OCI-LY3 (cell line): ENCODE results near the gene DGKB.

ENCODE experiments used
- EZH2phosphoT487 ChIP-seq: fragments of 200-600 bp; shearing (Covaris generic); IDR thresholded peaks from 2 replicates; pipeline ENCODE4 v1.6.1; 2018; ENCODE audit warnings: antibody characterized with exemption, mixed run types, low read depth
- TF ChIP-seq, protein P1 (sequence below): fragments of 200-600, 300-600 bp; sonication (generic); IDR thresholded peaks from 2 replicates; pipeline ENCODE4 v1.5.1; 2014; ENCODE audit warnings: antibody characterized with exemption, low read length, low read depth

DNA sequence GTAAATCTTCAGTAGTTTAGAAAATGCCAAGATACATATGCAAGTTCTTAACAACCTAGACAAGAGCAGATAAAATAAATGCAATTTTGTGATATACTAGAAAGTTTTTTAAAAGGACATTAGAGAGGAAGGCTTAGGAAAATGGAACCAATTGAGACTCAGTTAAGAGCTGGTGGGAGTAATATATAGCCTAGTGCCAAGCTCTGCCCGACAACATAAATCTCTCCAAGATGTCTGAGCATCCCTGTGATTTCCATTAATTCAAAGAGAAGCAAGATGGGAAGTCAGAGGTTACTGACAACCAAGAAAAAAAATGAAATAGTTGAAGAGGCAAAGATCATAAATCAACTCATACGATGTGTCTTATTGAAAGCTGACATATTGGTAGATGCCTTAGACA lies 74.5 kb downstream of the DGKB start:
- TF ChIP-seq, protein P1, sequence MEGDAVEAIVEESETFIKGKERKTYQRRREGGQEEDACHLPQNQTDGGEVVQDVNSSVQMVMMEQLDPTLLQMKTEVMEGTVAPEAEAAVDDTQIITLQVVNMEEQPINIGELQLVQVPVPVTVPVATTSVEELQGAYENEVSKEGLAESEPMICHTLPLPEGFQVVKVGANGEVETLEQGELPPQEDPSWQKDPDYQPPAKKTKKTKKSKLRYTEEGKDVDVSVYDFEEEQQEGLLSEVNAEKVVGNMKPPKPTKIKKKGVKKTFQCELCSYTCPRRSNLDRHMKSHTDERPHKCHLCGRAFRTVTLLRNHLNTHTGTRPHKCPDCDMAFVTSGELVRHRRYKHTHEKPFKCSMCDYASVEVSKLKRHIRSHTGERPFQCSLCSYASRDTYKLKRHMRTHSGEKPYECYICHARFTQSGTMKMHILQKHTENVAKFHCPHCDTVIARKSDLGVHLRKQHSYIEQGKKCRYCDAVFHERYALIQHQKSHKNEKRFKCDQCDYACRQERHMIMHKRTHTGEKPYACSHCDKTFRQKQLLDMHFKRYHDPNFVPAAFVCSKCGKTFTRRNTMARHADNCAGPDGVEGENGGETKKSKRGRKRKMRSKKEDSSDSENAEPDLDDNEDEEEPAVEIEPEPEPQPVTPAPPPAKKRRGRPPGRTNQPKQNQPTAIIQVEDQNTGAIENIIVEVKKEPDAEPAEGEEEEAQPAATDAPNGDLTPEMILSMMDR: no peak
- TF ChIP-seq EZH2phosphoT487: no peak
